ENCODE results near the gene SLC38A3.

- TF ChIP-seq TAF1 (IDR thresholded peaks at IDR 0.05; ENCODE audit: low read depth, low read length) (no peak), POLR2A (IDR thresholded peaks at IDR 0.05; ENCODE audit: control extremely low read depth in 1 of 2, low read depth in 2 of 2, low read length in 2 of 2) (no peak), EP300 (IDR thresholded peaks at IDR 0.05; ENCODE audit: borderline replicate concordance in 1 of 2, low read depth in 2 of 2, low read length in 2 of 2) (no peak), CTCF (IDR thresholded peaks at IDR 0.05; ENCODE audit: control extremely low read depth in 1 of 3, insufficient read depth in 1 of 3, low read depth in 1 of 3, low read length in 3 of 3) (no peak), TEAD4 (IDR thresholded peaks at IDR 0.05; ENCODE audit: low read depth, low read length) (no peak), YY1 (IDR thresholded peaks at IDR 0.05; ENCODE audit: low read depth, low read length) (no peak), GABPA (IDR thresholded peaks at IDR 0.05; ENCODE audit: borderline replicate concordance, insufficient read depth, low read length) (no peak), EZH2 (IDR thresholded peaks at IDR 0.05; ENCODE audit: low read depth, low read length, severe bottlenecking) (no peak)
Observed at GRCh38 chr3:50202353-50203112, 2.5 kb upstream of the SLC38A3 start.

All from H1 (cell line).